Calu3 (cell line): ENCODE results near the gene MED22. TPM values are rescaled to one million over a fixed set of nuclear protein-coding genes. Genes with fewer than 3 reads are reported as not detected.

ENCODE experiments used
- BruUV-seq: library from RNA; stranded (reverse); fragments of 400-500 nt; replicated peaks from 2 replicates; lab custom pipeline; 2021; lab: Mats Ljungman, UMichigan
- CTCF ChIA-PET: fragments of 300-600 bp; sonication (Branson Sonifier 250); formaldehyde crosslinking; loops from one replicate; lab custom pipeline; 2022; ENCODE audit warnings: antibody characterized with exemption; lab: Charles Lee
- DNase-seq: peaks from one replicate; pipeline ENCODE4 v3.0.0; 2022
- H3K27ac Mint-ChIP-seq: one replicate; pipeline ENCODE4 v1.8.0; 2022; ENCODE audit warnings: mixed read lengths; ENCODE audit not compliant: unreplicated experiment
- H3K27me3 Mint-ChIP-seq: one replicate; pipeline ENCODE4 v1.8.0; 2022; ENCODE audit warnings: mixed read lengths; ENCODE audit not compliant: unreplicated experiment
- H3K36me3 Mint-ChIP-seq: one replicate; pipeline ENCODE4 v1.8.0; 2022; ENCODE audit warnings: mild to moderate bottlenecking, moderate library complexity, mixed read lengths; ENCODE audit not compliant: insufficient read depth, unreplicated experiment
- H3K4me1 Mint-ChIP-seq: one replicate; pipeline ENCODE4 v1.8.0; 2022; ENCODE audit warnings: mild to moderate bottlenecking, low read depth, mixed read lengths; ENCODE audit not compliant: unreplicated experiment
- H3K4me3 Mint-ChIP-seq: one replicate; pipeline ENCODE4 v1.8.0; 2022; ENCODE audit warnings: mild to moderate bottlenecking, low read depth, moderate library complexity, mixed read lengths; ENCODE audit not compliant: unreplicated experiment
- H3K9me3 Mint-ChIP-seq: one replicate; pipeline ENCODE4 v1.8.0; 2022; ENCODE audit warnings: low read depth, mixed read lengths; ENCODE audit not compliant: unreplicated experiment
- intact Hi-C: fragments of 100-400 bp; cut with micrococcal nuclease; formaldehyde crosslinking; loops from one replicate; pipeline ENCODE4 v1.10.0; 2022; ENCODE audit not compliant: unreplicated experiment
- total RNA-seq: library from RNA; stranded (reverse); gene quantifications from 2 replicates; pipeline ENCODE4 v1.2.3, GENCODE V29; 2022
- TF ChIP-seq, protein P1 (sequence below): fragments of 200-600 bp; IDR thresholded peaks from one replicate; pipeline ENCODE4 v1.8.0; 2022; ENCODE audit warnings: antibody characterized with exemption; ENCODE audit not compliant: unreplicated experiment

The MED22 gene
- total RNA-seq, 1 experiment from 2014 or later, result 27.6 TPM

DNA sequence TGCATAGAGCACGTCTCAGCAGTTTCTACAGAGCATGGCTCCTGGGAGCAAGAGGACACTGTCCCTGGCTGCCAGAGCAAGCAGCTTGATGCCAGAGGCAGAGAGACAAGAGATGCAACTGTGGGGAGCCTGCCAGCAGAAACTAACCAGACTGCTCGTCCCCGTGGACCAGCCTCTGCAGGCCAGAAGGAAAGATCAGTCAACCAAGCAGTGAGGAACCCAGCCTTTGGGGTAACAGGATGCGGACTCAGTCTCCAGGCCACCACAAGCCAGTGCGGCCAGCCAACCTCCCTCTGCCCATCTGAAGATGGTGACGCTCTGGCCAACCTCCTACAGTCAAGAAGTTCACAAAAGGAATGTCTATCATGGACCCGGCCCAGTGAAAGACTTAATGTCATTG, 24.2 kb upstream of the MED22 start:
- CTCF ChIA-PET, result no interaction called here
- TF ChIP-seq, protein P1, sequence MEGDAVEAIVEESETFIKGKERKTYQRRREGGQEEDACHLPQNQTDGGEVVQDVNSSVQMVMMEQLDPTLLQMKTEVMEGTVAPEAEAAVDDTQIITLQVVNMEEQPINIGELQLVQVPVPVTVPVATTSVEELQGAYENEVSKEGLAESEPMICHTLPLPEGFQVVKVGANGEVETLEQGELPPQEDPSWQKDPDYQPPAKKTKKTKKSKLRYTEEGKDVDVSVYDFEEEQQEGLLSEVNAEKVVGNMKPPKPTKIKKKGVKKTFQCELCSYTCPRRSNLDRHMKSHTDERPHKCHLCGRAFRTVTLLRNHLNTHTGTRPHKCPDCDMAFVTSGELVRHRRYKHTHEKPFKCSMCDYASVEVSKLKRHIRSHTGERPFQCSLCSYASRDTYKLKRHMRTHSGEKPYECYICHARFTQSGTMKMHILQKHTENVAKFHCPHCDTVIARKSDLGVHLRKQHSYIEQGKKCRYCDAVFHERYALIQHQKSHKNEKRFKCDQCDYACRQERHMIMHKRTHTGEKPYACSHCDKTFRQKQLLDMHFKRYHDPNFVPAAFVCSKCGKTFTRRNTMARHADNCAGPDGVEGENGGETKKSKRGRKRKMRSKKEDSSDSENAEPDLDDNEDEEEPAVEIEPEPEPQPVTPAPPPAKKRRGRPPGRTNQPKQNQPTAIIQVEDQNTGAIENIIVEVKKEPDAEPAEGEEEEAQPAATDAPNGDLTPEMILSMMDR, result no peak
- no peak for DNase-seq
- Mint-ChIP-seq H3K27ac (no peak overlapping the region), H3K27me3 (no peaks in the 10 kb centered on the region), H3K4me1 (peaks cover 13% of the 10 kb centered on the region), H3K36me3 (peaks cover 35% of the 10 kb centered on the region), H3K4me3 (no peak overlapping the region), H3K9me3 (no peaks in the 10 kb centered on the region)
- no TSS peak for BruUV-seq
- intact Hi-C loops, result no loop called here

DNA sequence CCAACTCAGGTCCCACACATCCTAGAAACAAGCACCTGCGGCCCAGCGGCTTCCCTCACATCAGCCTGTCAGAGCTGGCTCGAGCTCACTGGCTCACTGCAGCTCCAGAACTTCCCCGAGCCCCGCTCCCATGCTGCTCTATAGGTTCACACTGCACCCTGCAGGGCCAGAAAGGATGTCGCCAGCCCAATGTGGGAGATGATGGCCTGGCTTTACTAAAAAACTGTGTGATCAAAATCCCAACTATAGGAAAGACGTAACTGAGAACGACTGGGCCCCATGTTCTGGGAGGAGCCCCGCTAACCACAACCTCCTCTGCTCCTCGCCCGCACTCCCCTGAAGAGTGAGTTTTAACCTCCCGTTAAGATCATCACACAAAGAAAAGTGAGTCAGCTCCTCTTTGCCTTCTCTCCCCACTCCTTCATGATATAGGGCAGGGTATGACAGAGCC, 23.4 kb upstream of the MED22 start:
- H3K9me3 Mint-ChIP-seq, result no peaks in the 10 kb centered on the region
- no TSS peak for BruUV-seq
- TF ChIP-seq, protein P1, result no peak
- intact Hi-C loops, result no loop called here
- no peak for DNase-seq
- no peaks in the 10 kb centered on the region for H3K27me3 Mint-ChIP-seq
- H3K27ac Mint-ChIP-seq, result no peak overlapping the region
- H3K36me3 Mint-ChIP-seq, result peaks cover 35% of the 10 kb centered on the region
- peaks cover 13% of the 10 kb centered on the region for H3K4me1 Mint-ChIP-seq
- H3K4me3 Mint-ChIP-seq, result no peak overlapping the region
- CTCF ChIA-PET, result no interaction called here

DNA sequence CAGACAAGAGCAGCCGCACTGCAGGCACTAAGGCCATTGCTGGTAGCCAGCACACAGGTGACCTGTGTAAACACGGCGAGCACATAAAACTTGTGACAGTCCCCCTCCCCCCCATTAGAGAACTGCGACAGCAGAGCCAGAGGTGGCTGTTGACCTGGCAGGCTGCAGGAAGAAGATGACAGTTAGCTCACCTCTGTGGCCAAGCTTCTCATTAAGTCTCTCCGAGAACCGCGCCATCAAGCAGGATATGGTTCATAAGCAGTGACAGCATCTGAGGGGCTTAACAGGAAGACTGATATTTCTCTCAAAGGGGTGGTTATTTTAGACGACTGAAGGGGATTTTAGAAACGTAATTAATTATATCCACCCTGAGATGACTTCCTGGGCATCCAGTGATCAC, 22.8 kb upstream of the MED22 start:
- no peak for DNase-seq
- peaks cover 13% of the 10 kb centered on the region for H3K4me1 Mint-ChIP-seq
- CTCF ChIA-PET, result no interaction called here

DNA sequence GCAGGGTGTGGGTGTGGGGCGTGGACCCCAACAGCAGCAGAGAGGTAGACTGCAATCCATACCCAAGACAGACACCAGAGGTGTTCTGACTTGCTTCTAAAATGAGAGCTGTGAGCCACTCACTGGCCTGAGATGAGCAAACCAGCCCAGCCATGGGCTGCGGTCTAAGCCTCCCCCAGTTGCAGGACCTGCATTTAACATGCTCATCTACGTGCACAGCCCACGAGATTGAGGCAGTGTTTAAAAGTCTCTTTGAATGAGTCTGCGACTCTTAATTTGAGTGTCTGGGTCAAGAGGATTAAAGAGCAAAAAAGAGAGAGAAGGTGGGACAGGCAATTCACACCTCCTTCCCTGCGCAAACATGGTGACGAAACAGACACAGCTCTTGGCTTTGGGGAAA, 22.0 kb upstream of the MED22 start:
- CTCF ChIA-PET, result interaction anchor here (0.6 kb wide), 1 partner anchor 200 kb away, joined by 3 read pairs; no protein-coding TSS in a partner anchor

More for the DNA sequence above, 22.8 kb upstream of the MED22 start:
- TF ChIP-seq, protein P1, result no peak
- BruUV-seq, result no TSS peak
- no peaks in the 10 kb centered on the region for H3K9me3 Mint-ChIP-seq
- intact Hi-C loops, result no loop called here
- no peaks in the 10 kb centered on the region for H3K27me3 Mint-ChIP-seq
- H3K4me3 Mint-ChIP-seq, result no peak overlapping the region
- no peak overlapping the region for H3K27ac Mint-ChIP-seq
- peaks cover 35% of the 10 kb centered on the region for H3K36me3 Mint-ChIP-seq

More for the DNA sequence above, 22.0 kb upstream of the MED22 start:
- no peak overlapping the region for H3K27ac Mint-ChIP-seq
- no peaks in the 10 kb centered on the region for H3K9me3 Mint-ChIP-seq
- TF ChIP-seq, protein P1, result no peak
- intact Hi-C loops, result no loop called here
- H3K36me3 Mint-ChIP-seq, result peaks cover 29% of the 10 kb centered on the region
- BruUV-seq, result no TSS peak
- H3K4me3 Mint-ChIP-seq, result no peak overlapping the region
- H3K4me1 Mint-ChIP-seq, result peaks cover 13% of the 10 kb centered on the region
- H3K27me3 Mint-ChIP-seq, result no peaks in the 10 kb centered on the region
- no peak for DNase-seq
